HG02938 (cell line): ENCODE measurements around the gene INKA1.
"Not testable (repeated sequence)": the region's sequence is repeated elsewhere in the genome, so short reads cannot be mapped to it uniquely, and the experiment has no call there.

Experiments used
- ATAC-seq: cut with Tn5 transposase; IDR thresholded peaks from one replicate; pipeline ENCODE4 v1.9.1; 2021; ENCODE audit warnings: mild to moderate bottlenecking, moderate library complexity; ENCODE audit not compliant: unreplicated experiment

Gene INKA1

DNA sequence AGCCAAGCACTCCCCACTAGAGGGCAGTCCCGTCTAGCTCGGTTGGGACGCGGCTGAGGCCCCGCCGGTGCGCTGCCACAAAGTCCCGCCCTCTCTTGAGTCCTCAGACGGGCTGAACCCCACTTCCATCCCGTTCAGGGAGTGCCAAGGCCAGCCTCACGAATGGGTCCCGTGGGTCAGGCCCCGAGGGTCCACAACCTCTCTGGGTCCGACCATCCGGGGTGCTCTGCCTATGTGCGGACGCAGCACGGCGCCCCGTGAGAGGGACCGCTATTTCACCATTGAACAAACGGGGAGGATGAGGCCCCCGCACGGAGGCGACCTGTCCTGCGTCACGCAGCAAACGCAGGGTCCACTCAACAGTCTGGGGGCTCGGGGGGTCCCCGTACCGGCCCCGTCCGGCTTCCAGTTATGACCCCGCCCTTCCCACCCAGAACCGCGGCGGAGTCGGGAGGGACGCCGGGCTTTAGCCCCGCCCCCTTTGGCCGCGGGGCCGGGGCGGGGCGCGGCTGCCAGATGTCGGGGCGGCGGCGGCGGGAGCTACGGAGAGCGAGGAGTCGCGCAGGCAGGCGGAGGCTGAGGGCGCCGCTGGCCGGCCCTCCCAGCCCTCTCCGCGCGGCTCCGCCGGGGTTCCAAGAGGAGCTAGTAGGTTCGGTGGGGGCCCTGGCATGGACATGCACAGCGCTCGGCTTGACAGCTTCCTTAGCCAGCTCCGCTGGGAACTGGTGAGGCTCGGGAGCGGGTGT, at the start of gene INKA1:
Gene INKA1 (plus strand): TSS at position 543 of the 746 bp plus-strand sequence. CDS start 132 bp downstream, at position 675.
- ATAC-seq, result peak; percentile 45

DNA sequence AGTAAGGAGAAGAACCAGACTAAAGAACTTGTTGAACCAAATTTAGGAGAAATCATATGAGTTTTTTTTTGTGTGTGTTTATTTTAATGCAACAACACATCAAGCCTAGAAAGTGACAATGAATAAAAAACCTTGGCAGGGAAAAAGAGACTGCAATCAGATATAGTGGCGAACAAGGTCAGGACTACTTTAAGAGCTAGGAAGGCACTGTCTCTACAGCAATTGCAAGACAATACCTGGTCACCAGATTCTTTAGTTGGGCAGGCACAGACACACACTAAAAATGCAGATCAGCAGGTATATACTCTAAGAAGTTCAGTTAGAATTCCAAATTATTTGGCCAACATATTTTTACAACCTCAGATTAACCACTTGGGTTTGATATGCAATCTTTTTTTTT, 48.5 kb upstream of the INKA1 start:
- ATAC-seq, result no peak

DNA sequence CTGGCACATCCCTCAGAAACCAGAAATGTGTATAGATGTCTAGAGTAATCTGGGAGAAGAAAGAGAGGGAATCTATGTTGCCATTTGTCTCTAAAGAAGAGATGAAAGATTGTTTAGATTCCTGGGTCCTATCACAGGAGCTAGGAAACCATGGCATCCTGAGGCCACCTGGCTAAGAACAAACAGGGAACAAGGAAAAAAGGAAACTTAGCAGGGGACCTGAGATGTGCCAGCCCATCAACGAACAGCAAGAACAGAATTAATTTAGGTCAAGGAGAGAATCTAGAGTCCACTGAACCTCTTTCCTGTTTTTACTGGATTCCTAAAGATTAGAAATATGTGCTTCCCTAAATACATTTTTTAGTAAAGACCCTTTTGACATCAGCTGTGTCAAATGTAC, 47.0 kb upstream of the INKA1 start:
- no peak for ATAC-seq

DNA sequence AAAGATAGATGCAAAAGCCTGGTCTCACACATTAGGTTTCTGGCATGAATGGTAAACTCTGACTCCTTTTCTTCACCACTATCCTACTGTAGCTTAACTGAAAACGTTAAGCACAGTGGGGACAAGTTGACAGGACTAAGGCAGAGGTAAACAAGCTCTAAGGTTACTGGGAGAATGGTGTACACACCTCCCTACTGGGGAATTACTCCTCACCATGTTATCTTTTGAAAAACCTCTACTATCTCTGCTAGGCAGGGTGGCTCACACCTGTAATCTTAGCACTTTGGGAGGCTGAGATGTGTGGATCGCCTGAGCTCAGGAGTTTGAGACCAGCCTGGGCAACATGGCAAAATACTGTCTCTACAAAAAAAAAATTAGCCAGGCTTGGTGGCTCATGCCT, 45.9 kb upstream of the INKA1 start:
- no peak for ATAC-seq

DNA sequence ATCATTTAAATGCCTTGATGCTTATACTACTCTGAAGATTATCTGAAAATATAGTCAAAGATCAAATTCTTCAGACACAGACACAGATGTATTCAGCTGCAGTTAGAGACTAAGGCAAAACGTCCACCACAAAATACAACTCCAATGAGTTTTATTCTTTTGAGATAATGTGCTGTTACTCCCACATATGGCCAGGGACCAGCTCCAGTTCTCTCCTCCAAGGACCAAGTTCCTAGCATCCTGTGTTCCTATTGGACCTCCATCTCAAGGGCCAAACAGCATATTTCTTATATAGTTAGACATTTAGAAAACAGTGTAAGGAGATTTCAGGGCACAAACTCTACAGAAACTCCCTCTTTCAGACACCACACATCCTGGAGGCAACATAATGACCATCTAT, 43.8 kb upstream of the INKA1 start:
- no peak for ATAC-seq

DNA sequence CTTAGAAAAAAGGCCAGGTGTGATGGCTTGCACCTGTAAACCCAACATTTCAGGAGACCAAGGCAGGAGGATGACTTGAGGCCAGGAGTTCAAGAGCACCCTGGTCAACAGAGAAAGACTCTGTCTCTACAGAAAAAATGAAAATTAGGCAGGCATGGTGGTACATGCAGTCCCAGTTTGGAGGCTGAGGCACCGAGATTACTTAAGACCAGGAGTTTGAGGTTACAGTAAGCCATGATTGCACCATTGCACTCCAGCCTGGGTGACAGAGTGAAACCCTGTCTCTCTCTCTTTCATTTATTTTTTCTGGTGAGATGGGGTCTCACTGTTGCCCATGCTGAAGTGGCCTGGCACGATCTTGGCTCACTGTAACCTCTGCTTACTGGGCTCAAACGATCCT, 41.4 kb upstream of the INKA1 start:
- ATAC-seq, result no peak

DNA sequence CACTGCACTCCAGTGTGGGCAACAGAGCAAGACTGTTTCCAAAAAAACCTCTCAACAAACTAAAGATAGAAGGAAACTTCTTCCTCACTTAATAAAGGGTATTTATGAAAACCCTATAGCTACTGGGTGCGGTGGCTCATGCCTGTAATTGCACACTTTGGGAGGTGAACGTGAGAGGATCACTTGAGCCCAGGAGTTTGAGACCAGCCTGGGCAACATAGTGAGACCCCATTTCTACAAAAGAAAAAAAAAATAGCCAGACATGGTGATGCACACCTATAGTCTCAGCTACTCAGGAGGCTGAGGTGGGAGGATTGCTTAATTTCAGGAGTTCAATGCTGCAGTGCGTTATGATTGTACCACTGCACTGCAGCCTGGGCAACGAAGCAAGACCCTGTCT, 39.1 kb upstream of the INKA1 start:
- ATAC-seq, result no peak

DNA sequence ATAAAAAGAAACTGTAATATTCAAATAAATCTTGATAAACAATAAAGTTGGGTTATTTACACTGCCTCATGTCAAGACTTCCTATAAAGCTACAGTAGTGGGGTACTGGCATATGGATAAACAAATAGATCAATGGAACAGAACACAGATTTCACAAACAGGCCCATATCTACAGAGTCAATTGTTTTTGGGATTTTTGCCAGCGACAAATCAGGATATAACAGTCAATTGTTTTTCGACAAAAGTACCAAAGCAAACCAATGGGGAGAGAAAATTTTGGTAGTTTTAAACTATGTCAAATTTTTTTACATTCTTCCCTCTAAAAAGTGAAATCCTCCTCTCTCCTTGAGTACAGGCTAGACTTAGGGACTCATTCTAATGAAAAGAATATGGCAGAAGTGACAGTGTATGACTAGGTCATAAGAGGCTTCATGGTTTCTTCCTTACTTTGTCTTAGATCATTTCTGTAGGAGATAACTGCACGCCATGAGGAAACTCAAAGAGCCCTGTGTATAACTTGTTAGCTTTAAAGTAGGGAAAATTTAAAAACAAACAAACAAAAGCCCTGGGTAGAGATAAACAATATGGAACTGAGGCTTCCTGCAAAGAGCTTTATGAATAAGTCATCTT, 33.7 kb upstream of the INKA1 start:
- ATAC-seq, result no peak

DNA sequence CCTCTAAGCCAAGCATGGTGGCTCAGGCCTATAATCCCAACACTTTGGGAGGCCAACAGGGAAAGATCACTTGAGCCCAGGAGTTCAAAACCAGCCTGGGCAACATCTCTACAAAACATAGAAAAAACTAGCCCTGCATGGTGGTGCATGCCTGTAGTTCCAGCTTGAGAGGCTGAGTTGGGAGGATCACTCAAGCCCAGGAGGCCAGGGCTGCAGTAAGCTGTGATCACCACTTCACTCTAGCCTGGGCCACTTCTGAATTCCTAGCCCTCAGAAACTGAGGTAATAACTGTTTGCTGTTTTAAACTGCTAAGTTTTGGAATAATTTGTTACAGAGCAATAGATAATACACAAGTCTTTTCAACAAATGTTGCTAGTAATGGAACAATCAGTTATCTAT, 33.1 kb upstream of the INKA1 start:
- ATAC-seq, result no peak

DNA sequence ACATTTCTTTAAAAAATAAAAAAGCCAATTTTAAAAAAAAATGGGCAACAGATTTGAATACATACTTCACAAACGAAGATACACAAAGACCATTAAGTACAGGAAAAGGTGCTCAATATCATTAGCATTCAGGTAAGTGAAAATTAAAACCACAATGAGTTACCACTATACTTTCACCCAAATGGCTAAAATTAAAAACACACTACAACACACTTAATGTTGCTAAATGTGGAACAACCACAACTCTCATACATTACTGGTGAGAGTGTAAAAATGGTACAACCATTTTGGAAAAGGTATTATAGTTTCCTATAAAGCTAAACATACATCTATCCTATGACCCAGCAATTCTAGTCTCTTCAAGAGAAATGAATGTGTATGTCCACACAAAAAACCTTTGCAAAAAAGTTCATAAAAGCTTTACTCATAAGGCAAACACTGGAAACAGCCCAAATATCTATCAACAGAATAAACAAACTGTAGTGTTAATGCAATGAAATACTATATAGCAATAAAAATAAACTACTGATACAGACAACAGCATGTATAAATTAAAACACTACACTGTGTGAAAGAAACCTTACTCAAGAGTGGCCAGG, 31.6 kb upstream of the INKA1 start:
- ATAC-seq, result no peak

DNA sequence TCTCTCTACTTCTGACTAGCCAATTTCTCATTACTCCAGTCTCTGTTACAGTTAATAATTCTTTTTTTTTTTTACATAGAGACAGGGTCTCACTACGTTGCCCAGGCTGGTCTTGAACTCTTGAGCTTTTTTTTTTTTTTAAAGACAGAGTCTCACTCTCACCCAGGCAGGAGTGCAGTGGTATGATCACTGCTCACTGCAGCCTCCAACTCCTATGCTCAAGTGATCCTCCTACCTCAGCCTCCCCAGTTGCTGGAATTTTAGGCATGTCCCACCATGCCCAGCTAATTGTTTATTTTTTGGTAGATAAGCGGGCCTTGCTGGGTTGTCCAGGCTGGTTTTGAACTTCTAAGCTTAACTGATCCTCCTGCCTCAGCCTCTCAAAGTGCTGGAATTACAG, 30.4 kb upstream of the INKA1 start:
- no peak for ATAC-seq

DNA sequence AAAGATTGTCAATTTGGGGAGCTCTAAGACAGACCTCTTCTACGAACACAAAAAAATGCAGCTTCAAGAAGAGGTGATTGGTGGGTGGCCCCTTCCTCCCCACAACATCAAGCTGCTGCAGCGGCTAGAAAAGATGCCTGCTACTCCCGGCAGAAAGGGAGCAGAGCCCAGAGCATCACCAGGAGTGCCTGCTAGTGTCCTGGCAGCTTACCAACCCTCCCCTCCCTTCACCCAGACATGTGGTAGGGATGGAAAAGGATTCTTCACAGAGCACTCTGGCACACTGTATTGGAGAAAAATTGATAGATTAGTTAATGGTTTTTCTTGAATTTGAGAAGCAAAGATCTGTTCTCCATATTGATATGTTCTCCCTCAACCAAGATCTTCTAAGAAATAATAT, 27.5 kb upstream of the INKA1 start:
- ATAC-seq, result no peak

DNA sequence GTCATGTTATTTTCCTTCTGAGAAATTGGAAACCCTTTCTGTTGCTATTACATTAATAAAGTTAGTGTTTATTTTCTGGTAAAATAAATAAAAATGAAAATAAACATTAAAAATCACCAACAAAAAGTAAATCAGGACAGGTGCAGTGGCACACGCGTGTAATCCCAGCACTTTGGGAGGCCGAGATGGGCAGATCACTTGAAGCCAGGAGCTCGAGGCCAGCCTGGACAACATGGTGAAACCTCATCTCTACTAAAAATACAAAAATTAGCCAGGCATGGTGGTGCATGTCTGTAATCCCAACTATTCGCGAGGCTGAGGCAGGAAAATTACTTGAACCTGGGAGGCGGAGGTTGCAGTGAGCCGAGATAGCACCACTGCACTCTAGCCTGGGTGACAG, 27.0 kb upstream of the INKA1 start:
- ATAC-seq, result not testable (repeated sequence)

DNA sequence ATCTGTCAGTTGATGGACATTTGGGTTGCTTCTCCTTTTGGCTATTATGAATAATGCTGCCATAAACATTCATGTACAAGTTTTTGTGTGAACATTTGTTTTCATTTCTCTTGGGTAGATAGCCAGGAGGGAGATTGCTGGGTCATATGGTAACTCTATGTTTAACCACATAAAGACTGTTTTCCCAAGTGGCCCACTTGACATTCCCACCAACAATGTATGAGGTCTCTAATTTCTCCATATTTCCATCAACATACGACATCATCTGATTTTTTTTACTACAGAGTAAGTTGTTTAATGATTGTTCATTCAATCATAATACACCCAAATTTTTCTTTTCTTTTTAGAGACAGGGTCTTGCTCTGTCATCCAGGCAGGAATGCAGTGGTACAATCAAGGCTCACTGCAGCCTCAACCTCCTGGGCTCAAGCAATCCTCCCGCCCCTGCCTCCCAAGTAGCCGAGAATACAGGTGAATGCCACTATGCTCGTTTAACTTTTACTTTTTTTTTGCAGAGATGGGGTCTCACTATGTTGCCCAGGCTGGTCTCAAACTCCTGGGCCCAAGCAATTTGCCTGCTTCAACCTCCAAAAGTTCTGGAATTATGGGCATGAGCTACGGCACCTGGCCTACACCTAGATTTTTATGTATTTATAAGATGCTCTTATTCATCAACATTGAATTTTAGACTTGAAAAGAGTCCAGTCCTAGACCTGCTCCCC, 23.5 kb upstream of the INKA1 start:
- ATAC-seq, result no peak

DNA sequence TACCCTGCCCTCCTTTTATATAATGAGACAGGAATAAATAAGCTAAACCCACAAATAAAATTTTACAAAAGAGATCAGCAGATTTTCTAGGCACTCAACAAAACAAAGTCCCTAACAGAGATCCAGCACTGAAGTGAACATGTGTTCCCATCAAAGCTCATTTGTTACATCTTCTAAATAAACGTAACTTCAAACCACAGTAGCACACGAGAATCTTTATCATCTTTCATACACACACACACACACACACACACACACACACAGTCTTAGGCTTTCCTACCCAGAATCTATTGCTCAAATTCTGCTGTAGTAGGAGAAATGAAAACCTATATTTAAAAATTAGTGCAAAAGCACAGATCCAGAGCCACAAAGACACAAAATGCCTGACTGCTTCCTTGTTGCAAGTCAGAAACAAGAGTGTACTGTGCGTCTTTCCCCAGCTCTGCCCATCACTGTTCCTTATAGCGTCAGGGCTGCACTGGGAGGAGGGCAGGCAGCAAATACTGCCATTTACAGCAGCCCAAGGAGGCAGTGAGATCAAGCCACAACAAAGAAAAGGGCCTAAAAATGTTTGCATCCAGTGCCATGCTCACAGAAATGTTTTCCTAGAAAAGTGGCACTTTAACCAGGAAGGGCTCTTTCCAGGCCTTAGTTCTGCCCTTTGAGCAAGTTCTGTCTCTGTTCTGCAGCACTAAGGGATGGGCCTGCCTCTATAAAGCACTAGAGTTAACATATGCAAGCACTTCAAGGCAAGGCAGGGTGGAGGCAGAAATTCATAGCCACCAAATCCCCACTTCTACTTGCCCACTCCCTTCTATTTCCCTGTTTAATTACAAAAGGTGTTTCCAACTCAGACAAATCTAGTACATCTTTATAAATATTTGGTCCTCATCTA, 22.7 kb upstream of the INKA1 start:
- ATAC-seq, result no peak

DNA sequence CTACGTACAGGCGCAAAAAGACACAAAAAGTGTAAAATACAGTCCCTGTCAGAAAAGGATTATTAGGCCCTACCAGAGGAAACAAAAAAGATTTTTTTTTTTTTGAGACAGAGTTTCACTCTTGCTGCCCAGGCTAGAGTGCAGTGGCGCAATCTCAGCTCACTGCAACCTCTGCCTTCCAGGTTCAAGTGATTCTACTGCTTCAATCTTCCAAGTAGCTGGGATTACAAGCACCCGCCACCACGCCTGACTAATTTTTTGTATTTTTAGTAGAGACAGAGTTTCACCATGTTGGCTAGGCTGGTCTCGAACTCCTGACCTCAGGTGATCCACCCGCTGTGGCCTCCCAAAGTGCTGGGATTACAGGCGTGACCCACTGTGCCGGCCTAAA, 22.1 kb upstream of the INKA1 start:
- ATAC-seq, result not testable (repeated sequence)

DNA sequence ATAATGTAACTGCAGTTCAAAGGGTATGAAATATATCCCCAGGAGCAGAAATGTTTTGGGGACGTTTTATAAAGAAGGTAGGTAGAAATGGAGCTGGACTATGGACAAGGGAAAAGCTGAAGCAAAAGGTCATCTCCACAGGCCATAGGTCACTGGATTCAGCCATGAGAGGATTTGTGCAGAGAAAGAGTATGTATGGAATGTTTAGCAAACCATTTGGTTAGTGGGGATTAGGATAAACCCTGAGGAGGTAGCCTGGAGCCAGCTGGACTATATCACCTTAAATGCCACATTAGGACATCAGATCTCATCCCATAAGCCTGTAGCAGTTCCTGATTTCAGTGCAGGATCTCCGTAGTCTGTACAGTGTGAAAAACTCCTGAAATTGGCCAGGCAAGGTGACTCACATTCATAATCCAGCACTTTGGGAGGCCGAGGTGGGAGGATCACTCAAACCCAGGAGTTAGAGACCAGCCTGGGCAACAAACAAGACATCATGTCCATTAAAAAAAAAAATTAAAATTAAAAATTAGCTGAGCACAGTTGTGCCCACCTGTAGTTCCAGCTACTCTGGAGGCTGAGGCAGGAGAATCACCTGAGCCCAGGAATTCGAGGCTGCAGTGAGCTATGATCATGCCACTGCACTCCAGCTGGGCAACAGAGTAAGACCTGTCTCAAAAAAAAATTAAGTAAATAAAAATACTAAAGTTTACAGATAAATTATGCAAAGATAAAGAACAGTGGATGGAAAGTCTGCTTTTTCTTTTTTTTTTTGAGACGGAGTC, 21.5 kb upstream of the INKA1 start:
- ATAC-seq, result no peak

DNA sequence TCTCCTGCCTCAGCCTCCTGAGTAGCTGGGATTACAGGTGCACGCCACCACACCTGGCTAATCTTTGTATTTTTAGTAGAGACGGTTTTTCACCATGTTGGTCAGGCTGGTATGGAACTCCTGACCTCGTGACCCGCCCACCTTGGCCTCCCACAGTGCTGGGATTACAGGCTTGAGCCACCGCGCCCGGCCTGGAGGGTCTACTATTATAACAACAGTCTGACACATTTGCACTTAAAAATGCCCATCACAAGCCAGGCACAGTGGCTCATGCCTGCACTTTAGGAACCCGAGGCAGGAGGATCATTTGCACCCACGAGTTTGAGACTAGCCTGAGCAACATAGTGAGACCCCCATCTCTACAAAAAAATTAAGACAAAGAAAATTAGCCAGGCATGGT, 20.8 kb upstream of the INKA1 start:
- ATAC-seq, result not testable (repeated sequence)

DNA sequence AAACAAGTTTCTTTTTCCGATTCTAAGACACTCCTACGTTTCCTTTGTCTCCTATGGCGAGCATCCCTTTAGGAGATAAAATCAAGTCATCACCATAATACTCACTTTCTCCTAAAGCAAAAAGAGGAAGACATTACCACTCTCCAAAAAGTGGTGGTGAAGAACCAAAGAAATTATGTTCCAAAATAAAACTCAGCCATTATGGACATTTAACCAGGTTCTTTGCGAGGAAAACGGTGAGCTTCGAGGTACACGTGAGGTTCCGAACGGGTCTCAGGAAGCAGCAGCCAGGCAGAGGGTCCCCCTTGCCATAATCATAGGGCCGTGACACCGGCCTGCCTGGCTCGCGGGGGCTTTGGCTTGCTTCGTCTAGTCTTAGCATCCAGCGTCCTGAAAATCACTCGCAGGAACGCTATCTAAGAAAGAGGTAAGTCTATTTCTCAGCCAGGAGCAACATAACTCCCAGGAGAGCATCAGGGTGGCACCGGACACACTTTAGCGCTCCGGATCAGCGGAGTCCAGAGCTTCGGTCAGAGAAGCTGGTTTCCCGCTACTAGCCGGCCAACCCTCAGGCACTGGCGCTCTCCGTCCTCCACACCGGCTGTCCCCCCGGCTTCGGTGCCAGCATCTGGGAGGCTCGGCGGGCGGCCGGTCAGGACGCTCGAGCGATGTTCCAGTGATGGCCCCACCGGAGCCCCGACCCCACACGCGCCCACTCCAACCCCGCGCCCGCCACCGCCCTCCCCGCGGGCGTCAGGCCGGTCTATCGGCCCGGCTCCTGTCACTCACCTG, 17.3 kb upstream of the INKA1 start:
- ATAC-seq, result peak; percentile 36
